ENCODE data around the gene VPS54. TPM values are rescaled to one million over a fixed set of nuclear protein-coding genes. Genes with fewer than 3 reads are reported as not detected.

Gene VPS54
- total and polyA plus RNA-seq, 2 donors from 2014 or later, result 17.4 to 25.0 TPM

DNA sequence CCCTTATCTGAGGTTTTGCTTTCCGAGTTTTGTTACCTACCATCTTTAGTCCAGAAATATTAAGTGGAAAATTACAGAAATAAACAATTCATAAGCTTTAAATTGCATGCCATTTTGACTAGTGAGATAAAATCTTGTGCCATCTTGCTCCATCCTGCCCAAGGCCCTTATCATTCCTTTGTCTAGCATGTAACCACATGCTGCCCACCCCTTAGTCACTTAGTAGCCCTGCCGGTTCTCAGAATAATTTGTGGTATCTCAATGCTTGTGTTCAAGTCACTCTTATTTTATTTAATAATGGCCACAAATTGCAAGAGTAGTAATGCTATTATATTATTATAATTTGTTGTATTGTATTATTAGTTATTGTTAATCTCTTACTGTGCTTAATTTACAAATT, 36.8 kb upstream of the VPS54 start:
- Histone ChIP-seq H3K9me3 (ENCODE audit: control insufficient read depth in 2 of 3, insufficient read depth in 1 of 3, low read length in 3 of 3) (no peaks in the 10 kb centered on the region), H3K36me3 (ENCODE audit: control insufficient read depth in 2 of 3, insufficient read depth in 3 of 3, low read length in 3 of 3) (no peaks in the 10 kb centered on the region), H3K27ac (ENCODE audit: low read depth in 2 of 2, low read length in 2 of 2) (no peak overlapping the region), H3K9ac (ENCODE audit: low read length in 3 of 3) (no peak overlapping the region), H3K4me3 (ENCODE audit: low read length in 3 of 3) (no peak overlapping the region), H3K4me1 (ENCODE audit: control insufficient read depth in 2 of 3, insufficient read depth in 2 of 3, low read depth in 1 of 3, low read length in 3 of 3) (no peaks in the 10 kb centered on the region), H3K27me3 (ENCODE audit: control insufficient read depth, insufficient read depth, low read length) (no peaks in the 10 kb centered on the region)
- DNase-seq, result no peak
- TF ChIP-seq, protein P1, sequence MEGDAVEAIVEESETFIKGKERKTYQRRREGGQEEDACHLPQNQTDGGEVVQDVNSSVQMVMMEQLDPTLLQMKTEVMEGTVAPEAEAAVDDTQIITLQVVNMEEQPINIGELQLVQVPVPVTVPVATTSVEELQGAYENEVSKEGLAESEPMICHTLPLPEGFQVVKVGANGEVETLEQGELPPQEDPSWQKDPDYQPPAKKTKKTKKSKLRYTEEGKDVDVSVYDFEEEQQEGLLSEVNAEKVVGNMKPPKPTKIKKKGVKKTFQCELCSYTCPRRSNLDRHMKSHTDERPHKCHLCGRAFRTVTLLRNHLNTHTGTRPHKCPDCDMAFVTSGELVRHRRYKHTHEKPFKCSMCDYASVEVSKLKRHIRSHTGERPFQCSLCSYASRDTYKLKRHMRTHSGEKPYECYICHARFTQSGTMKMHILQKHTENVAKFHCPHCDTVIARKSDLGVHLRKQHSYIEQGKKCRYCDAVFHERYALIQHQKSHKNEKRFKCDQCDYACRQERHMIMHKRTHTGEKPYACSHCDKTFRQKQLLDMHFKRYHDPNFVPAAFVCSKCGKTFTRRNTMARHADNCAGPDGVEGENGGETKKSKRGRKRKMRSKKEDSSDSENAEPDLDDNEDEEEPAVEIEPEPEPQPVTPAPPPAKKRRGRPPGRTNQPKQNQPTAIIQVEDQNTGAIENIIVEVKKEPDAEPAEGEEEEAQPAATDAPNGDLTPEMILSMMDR (IDR thresholded peaks at IDR 0.05; ENCODE audit: borderline replicate concordance, extremely low read depth, insufficient read depth), result no peak
- no peak for FAIRE-seq
- intact Hi-C loops (cut with DNase I), result loop anchor here (10.0 kb wide), 1 partner anchor 259 kb away; no protein-coding TSS in a partner anchor

DNA sequence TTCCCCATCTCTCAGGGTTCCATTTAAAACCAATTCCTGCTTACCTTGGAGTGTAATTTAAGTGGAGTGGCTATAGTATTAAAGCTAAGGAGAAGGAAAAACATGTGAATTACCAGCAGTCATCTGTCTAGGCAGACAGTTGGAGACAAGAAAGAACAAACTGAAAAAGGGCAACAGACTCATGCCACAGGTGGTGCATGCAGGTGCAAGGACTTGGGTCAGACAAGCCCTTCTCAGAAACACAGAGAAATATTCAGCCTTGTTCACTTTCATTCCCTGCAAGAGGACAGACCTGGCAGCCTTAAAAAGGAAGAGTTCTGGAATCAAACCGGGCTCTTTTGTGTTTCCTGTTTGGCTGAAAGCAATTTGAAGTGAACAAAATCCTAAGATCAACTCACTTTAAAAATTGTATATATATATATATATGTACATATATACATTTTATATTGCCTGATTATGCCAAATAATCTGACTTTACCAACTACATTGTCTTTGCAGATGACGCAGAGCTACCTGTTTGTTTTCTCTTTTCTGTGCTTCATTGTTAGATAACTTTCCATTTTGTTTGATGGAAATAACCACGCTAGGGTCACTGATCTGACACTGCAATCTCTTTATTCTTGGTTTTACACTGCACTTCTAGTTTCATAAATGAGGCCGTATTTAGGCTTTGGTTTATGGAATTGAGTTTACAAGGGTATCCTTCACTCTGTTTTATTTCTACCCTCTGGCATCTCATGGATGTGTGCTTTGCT, 35.1 kb upstream of the VPS54 start:
- Histone ChIP-seq H3K4me3 (ENCODE audit: low read length in 3 of 3) (no peak overlapping the region), H3K27ac (ENCODE audit: low read depth in 2 of 2, low read length in 2 of 2) (no peak overlapping the region), H3K36me3 (ENCODE audit: control insufficient read depth in 2 of 3, insufficient read depth in 3 of 3, low read length in 3 of 3) (no peaks in the 10 kb centered on the region), H3K4me1 (ENCODE audit: control insufficient read depth in 2 of 3, insufficient read depth in 2 of 3, low read depth in 1 of 3, low read length in 3 of 3) (peaks cover 0 to 3% (median 0%) of the 10 kb centered on the region in 3 donors), H3K27me3 (ENCODE audit: control insufficient read depth, insufficient read depth, low read length) (no peaks in the 10 kb centered on the region), H3K9me3 (ENCODE audit: control insufficient read depth in 2 of 3, insufficient read depth in 1 of 3, low read length in 3 of 3) (no peaks in the 10 kb centered on the region), H3K9ac (ENCODE audit: low read length in 3 of 3) (no peak overlapping the region)
- intact Hi-C loops (cut with DNase I), result loop anchor here (10.0 kb wide), 1 partner anchor 260 kb away; no protein-coding TSS in a partner anchor
- TF ChIP-seq, protein P1 (IDR thresholded peaks at IDR 0.05; ENCODE audit: borderline replicate concordance, extremely low read depth, insufficient read depth), result no peak
- no peak for FAIRE-seq
- no peak for DNase-seq

DNA sequence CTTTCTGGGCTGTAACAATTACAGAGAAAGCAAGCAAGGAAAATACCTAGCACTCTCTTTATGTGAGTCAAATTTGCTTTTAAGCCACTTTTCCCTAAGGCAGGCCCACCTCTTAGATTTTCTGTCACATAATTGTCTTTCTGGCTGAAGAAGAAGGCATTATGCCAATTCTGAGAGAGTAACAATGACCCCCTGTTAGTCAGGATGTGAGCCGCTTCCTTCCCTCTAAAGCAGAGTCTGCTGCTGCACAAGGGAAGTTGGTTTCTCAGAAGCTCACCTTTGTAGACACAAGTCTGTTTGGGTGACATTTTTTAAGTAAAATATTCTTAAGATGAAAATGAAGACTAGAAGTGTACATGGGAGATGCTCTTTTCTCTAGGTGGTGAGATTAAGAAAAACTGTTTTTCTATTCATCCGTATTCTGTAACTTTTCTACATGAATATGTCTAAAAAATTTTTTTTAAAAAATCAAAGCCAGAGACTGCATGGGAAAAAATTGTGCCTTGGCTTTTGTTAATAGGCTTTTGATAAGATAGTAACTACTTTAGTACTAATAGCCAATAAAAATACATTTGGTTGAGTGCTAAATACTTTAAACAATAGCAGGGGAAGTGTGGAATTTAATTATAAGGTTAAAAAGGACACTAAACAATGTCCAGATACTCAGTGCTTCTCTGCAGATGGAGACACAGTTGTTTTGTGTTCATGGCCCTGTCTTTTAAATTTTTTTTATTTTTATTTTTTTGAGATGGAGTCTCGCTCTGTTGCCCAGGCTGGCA, 33.4 kb upstream of the VPS54 start:
- H3K36me3 ChIP-seq (ENCODE audit: control insufficient read depth in 2 of 3, insufficient read depth in 3 of 3, low read length in 3 of 3), result no peaks in the 10 kb centered on the region
- no peaks in the 10 kb centered on the region for H3K9me3 ChIP-seq (ENCODE audit: control insufficient read depth in 2 of 3, insufficient read depth in 1 of 3, low read length in 3 of 3)
- no peaks in the 10 kb centered on the region for H3K27me3 ChIP-seq (ENCODE audit: control insufficient read depth, insufficient read depth, low read length)
- intact Hi-C loops (cut with DNase I), result loop anchor here (10.0 kb wide), 1 partner anchor 262 kb away; no protein-coding TSS in a partner anchor
- DNase-seq, result peak in 1 of 5 donors; percentile 43
- H3K4me3 ChIP-seq (ENCODE audit: low read length in 3 of 3), result no peak overlapping the region
- TF ChIP-seq, protein P1 (IDR thresholded peaks at IDR 0.05; ENCODE audit: borderline replicate concordance, extremely low read depth, insufficient read depth), result no peak
- H3K4me1 ChIP-seq (ENCODE audit: control insufficient read depth in 2 of 3, insufficient read depth in 2 of 3, low read depth in 1 of 3, low read length in 3 of 3), result peaks cover 0 to 3% (median 0%) of the 10 kb centered on the region in 3 donors
- peak overlapping the region in 1 of 2 donors; percentile 36 for H3K27ac ChIP-seq (ENCODE audit: low read depth in 2 of 2, low read length in 2 of 2)
- H3K9ac ChIP-seq (ENCODE audit: low read length in 3 of 3), result no peak overlapping the region
- FAIRE-seq, result no peak
